ENCODE data around the gene RAB8B.

The RAB8B gene

GRCh38 chr15:63299943-63300575, 110.7 kb downstream of the RAB8B start:
- no peak overlapping the region for H3K27ac ChIP-seq

GRCh38 chr15:63301088-63301487, 111.7 kb downstream of the RAB8B start:
- no peaks in the 10 kb centered on the region for H3K9me3 ChIP-seq (ENCODE audit: low read depth, low read length)
- TF ChIP-seq EZH2 (IDR thresholded peaks at IDR 0.05): no peak
- TF ChIP-seq POLR2AphosphoS5 (IDR thresholded peaks at IDR 0.05; ENCODE audit: borderline replicate concordance, low read depth, low read length): no peak
- no peak for TF ChIP-seq FOXP2 (optimal IDR thresholded peaks at IDR 0.05; ENCODE audit: control extremely low read depth, extremely low read length, insufficient read depth)
- no peak for DNase-seq (ENCODE audit: low read depth, low spot score)
- no peaks in the 10 kb centered on the region for H3K36me3 ChIP-seq (ENCODE audit: insufficient read depth, low read length)
- H3K9ac ChIP-seq (ENCODE audit: insufficient read length): no peak overlapping the region
- no peak overlapping the region for H3K4me3 ChIP-seq
- H3K27ac ChIP-seq: no peak overlapping the region

More at GRCh38 chr15:63299943-63300575, 110.7 kb downstream of the RAB8B start:
- TF ChIP-seq EZH2 (IDR thresholded peaks at IDR 0.05) (no peak), FOXP2 (optimal IDR thresholded peaks at IDR 0.05; ENCODE audit: control extremely low read depth, extremely low read length, insufficient read depth) (no peak), POLR2AphosphoS5 (IDR thresholded peaks at IDR 0.05; ENCODE audit: borderline replicate concordance, low read depth, low read length) (no peak)
- no peaks in the 10 kb centered on the region for H3K9me3 ChIP-seq (ENCODE audit: low read depth, low read length)
- no peak overlapping the region for H3K9ac ChIP-seq (ENCODE audit: insufficient read length)
- no peaks in the 10 kb centered on the region for H3K36me3 ChIP-seq (ENCODE audit: insufficient read depth, low read length)
- H3K4me3 ChIP-seq: no peak overlapping the region
- DNase-seq (ENCODE audit: low read depth, low spot score): no peak

- no peak for DNase-seq (ENCODE audit: low read depth, low spot score)
- TF ChIP-seq EZH2 (IDR thresholded peaks at IDR 0.05) (no peak), FOXP2 (optimal IDR thresholded peaks at IDR 0.05; ENCODE audit: control extremely low read depth, extremely low read length, insufficient read depth) (no peak), POLR2AphosphoS5 (IDR thresholded peaks at IDR 0.05; ENCODE audit: borderline replicate concordance, low read depth, low read length) (no peak)
- H3K36me3 ChIP-seq (ENCODE audit: insufficient read depth, low read length): no peaks in the 10 kb centered on the region
- no peak overlapping the region for H3K27ac ChIP-seq
- no peak overlapping the region for H3K4me3 ChIP-seq
- H3K9me3 ChIP-seq (ENCODE audit: low read depth, low read length): no peaks in the 10 kb centered on the region
- no peak overlapping the region for H3K9ac ChIP-seq (ENCODE audit: insufficient read length)
These were observed 115.9 kb downstream of the RAB8B start for GRCh38 chr15:63305260-63305659.

- no peak overlapping the region for H3K4me3 ChIP-seq
- H3K36me3 ChIP-seq (ENCODE audit: insufficient read depth, low read length): no peaks in the 10 kb centered on the region
These were observed 117.2 kb downstream of the RAB8B start for GRCh38 chr15:63306492-63307073.

GRCh38 chr15:63308491-63308890, 119.1 kb downstream of the RAB8B start:
- H3K27ac ChIP-seq: no peak overlapping the region
- no peak overlapping the region for H3K4me3 ChIP-seq
- H3K9ac ChIP-seq (ENCODE audit: insufficient read length): no peak overlapping the region
- no peaks in the 10 kb centered on the region for H3K9me3 ChIP-seq (ENCODE audit: low read depth, low read length)
- no peak for DNase-seq (ENCODE audit: low read depth, low spot score)
- H3K36me3 ChIP-seq (ENCODE audit: insufficient read depth, low read length): no peaks in the 10 kb centered on the region
- TF ChIP-seq POLR2AphosphoS5 (IDR thresholded peaks at IDR 0.05; ENCODE audit: borderline replicate concordance, low read depth, low read length) (no peak), FOXP2 (optimal IDR thresholded peaks at IDR 0.05; ENCODE audit: control extremely low read depth, extremely low read length, insufficient read depth) (no peak)

More at GRCh38 chr15:63306492-63307073, 117.2 kb downstream of the RAB8B start:
- Histone ChIP-seq H3K9ac (ENCODE audit: insufficient read length) (no peak overlapping the region), H3K9me3 (ENCODE audit: low read depth, low read length) (no peaks in the 10 kb centered on the region), H3K27ac (no peak overlapping the region)
- TF ChIP-seq POLR2AphosphoS5 (IDR thresholded peaks at IDR 0.05; ENCODE audit: borderline replicate concordance, low read depth, low read length): no peak
- no peak for TF ChIP-seq FOXP2 (optimal IDR thresholded peaks at IDR 0.05; ENCODE audit: control extremely low read depth, extremely low read length, insufficient read depth)
- no peak for TF ChIP-seq EZH2 (IDR thresholded peaks at IDR 0.05)
- no peak for DNase-seq (ENCODE audit: low read depth, low spot score)

- Histone ChIP-seq H3K4me3 (no peak overlapping the region), H3K9me3 (ENCODE audit: low read depth, low read length) (no peaks in the 10 kb centered on the region), H3K9ac (ENCODE audit: insufficient read length) (no peak overlapping the region), H3K27ac (no peak overlapping the region), H3K36me3 (ENCODE audit: insufficient read depth, low read length) (no peaks in the 10 kb centered on the region)
- no peak for DNase-seq (ENCODE audit: low read depth, low spot score)
- TF ChIP-seq FOXP2 (optimal IDR thresholded peaks at IDR 0.05; ENCODE audit: control extremely low read depth, extremely low read length, insufficient read depth) (no peak), POLR2AphosphoS5 (IDR thresholded peaks at IDR 0.05; ENCODE audit: borderline replicate concordance, low read depth, low read length) (no peak), EZH2 (IDR thresholded peaks at IDR 0.05) (no peak)
These were observed 119.5 kb downstream of the RAB8B start for GRCh38 chr15:63308947-63309346.

- H3K27ac ChIP-seq: no peak overlapping the region
- no peak overlapping the region for H3K9ac ChIP-seq (ENCODE audit: insufficient read length)
- no peak overlapping the region for H3K4me3 ChIP-seq
- no peaks in the 10 kb centered on the region for H3K36me3 ChIP-seq (ENCODE audit: insufficient read depth, low read length)
- TF ChIP-seq EZH2 (IDR thresholded peaks at IDR 0.05) (no peak), FOXP2 (optimal IDR thresholded peaks at IDR 0.05; ENCODE audit: control extremely low read depth, extremely low read length, insufficient read depth) (no peak), POLR2AphosphoS5 (IDR thresholded peaks at IDR 0.05; ENCODE audit: borderline replicate concordance, low read depth, low read length) (no peak)
- no peak for DNase-seq (ENCODE audit: low read depth, low spot score)
- H3K9me3 ChIP-seq (ENCODE audit: low read depth, low read length): no peaks in the 10 kb centered on the region
These were observed 121.2 kb downstream of the RAB8B start for GRCh38 chr15:63310646-63311045.

GRCh38 chr15:63312286-63312685, 122.9 kb downstream of the RAB8B start:
- H3K27ac ChIP-seq: no peak overlapping the region
- no peak for DNase-seq (ENCODE audit: low read depth, low spot score)
- TF ChIP-seq EZH2 (IDR thresholded peaks at IDR 0.05): no peak
- no peak for TF ChIP-seq POLR2AphosphoS5 (IDR thresholded peaks at IDR 0.05; ENCODE audit: borderline replicate concordance, low read depth, low read length)
- no peak for TF ChIP-seq FOXP2 (optimal IDR thresholded peaks at IDR 0.05; ENCODE audit: control extremely low read depth, extremely low read length, insufficient read depth)
- H3K4me3 ChIP-seq: no peak overlapping the region
- no peaks in the 10 kb centered on the region for H3K36me3 ChIP-seq (ENCODE audit: insufficient read depth, low read length)
- H3K9ac ChIP-seq (ENCODE audit: insufficient read length): no peak overlapping the region
- H3K9me3 ChIP-seq (ENCODE audit: low read depth, low read length): no peaks in the 10 kb centered on the region

All from SK-N-MC (cell line).